ENCODE results near the gene GPR55. TPM values are rescaled to one million over a fixed set of nuclear protein-coding genes. Genes with fewer than 3 reads are reported as not detected.

The GPR55 gene
- total RNA-seq, 1 experiment from 2014 or later = not detected

DNA sequence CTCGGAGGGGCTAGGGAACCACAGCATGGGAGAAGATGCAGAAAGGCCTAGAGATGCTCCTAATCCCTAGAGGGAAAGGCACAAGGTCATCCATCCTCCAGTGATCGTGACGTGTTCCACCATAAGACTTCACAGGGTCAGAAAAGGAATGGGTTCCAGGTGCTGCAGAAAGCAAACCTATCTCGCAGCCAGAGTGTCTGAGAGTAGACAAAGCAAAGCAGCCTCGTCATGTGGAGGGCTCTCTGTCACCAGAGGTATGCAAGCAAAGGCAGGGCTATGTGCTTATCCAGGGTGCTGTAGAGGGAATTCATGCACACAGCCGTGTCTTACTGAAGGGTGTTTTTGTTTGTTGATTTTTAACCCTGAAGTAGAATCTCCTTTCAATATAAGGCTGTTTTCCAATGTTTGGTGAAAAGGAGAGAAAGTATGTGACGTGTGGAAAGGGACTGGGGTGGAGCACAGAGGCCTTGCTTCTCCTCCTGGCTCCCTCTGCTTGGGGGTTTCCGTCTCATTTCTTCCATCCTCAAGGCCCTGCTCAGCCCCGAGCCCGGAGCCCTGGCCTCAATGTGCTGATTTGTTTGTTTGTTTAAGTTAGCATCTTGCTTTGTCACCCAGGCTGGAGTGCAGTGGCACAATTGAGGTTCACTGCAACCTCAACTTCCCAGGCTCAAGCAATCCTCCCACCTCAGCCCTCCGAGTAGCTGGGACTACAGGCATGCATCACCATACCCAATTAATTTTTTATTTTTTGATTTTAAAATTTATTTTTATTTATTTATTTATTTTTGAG is 3.0 kb downstream of the GPR55 start:
- no peak overlapping the region for H3K9ac ChIP-seq (ENCODE audit: low read length)
- H3K4me3 ChIP-seq (replicated peaks in 1 of 2; ENCODE audit: low read depth in 1 of 2, low read length in 2 of 2) = no peak overlapping the region
- H3K36me3 ChIP-seq (ENCODE audit: control insufficient read depth in 1 of 2, insufficient read depth in 2 of 2, low read length in 2 of 2) = no peaks in the 10 kb centered on the region
- BruUV-seq (replicated peaks) = no TSS peak
- no peak overlapping the region for H3K4me2 ChIP-seq (ENCODE audit: low read length)
- no peaks in the 10 kb centered on the region for H3K9me3 ChIP-seq (ENCODE audit: control insufficient read depth in 1 of 2, insufficient read depth in 1 of 2, low read depth in 1 of 2, low read length in 2 of 2)
- H3K27ac ChIP-seq (ENCODE audit: low read depth, low read length) = no peak overlapping the region
- ChIA-PET CTCF (no interaction called here), RAD21 (ENCODE audit: low non-redundant PET in 1 of 2, low total read pairs in 2 of 2, uncharacterized antibody in 2 of 2, unreplicated experiment in 2 of 2) (no interaction called here), POLR2A (no interaction called here)
- no peaks in the 10 kb centered on the region for H3K79me2 ChIP-seq (ENCODE audit: insufficient read depth, low read length)
- ATAC-seq = no peak
- TF ChIP-seq CEBPB (IDR thresholded peaks at IDR 0.05; ENCODE audit: low read depth) = no peak
- TF ChIP-seq RAD21 (IDR thresholded peaks at IDR 0.05; ENCODE audit: low read depth) = no peak
- no peak for TF ChIP-seq POLR2A (IDR thresholded peaks at IDR 0.05; ENCODE audit: borderline replicate concordance, extremely low read depth, insufficient read depth, insufficient read length)
- TF ChIP-seq SIN3A (IDR thresholded peaks at IDR 0.05; ENCODE audit: low read depth) = no peak
- no peak for TF ChIP-seq CBX3 (IDR thresholded peaks at IDR 0.05; ENCODE audit: low read depth)
- TF ChIP-seq EZH2 (IDR thresholded peaks at IDR 0.05) = no peak
- no peak for TF ChIP-seq TCF7L2 (IDR thresholded peaks at IDR 0.05; ENCODE audit: borderline replicate concordance, extremely low read depth, insufficient read depth, insufficient read length)
- TF ChIP-seq POLR2AphosphoS5 (IDR thresholded peaks at IDR 0.05; ENCODE audit: low read depth, low read length) = no peak
- TF ChIP-seq JUND (IDR thresholded peaks at IDR 0.05) = no peak
- TF ChIP-seq ELF1 (IDR thresholded peaks at IDR 0.05; ENCODE audit: borderline replicate concordance, low read depth) = no peak
- no peak for TF ChIP-seq ZNF274 (IDR thresholded peaks at IDR 0.05; ENCODE audit: low read depth, low read length)
- TF ChIP-seq SP1 (IDR thresholded peaks at IDR 0.05; ENCODE audit: low read depth) = no peak
- H3K27me3 ChIP-seq (ENCODE audit: insufficient read depth, low read length) = no peaks in the 10 kb centered on the region
- H2AFZ ChIP-seq (ENCODE audit: low read depth, low read length, poor library complexity, severe bottlenecking) = no peak overlapping the region
- no peaks in the 10 kb centered on the region for H4K20me1 ChIP-seq (ENCODE audit: insufficient read depth)
- intact Hi-C loops (cut with micrococcal nuclease) = no loop called here
- no peak for DNase-seq (ENCODE audit: low read depth, low spot score)
- no peaks in the 10 kb centered on the region; a peak in 1 of 4 replicates for H3K4me1 ChIP-seq (ENCODE audit: control insufficient read depth in 1 of 2, insufficient read depth in 2 of 2, low read length in 2 of 2)
- H3K9me2 ChIP-seq (ENCODE audit: insufficient read depth) = no peaks in the 10 kb centered on the region

DNA sequence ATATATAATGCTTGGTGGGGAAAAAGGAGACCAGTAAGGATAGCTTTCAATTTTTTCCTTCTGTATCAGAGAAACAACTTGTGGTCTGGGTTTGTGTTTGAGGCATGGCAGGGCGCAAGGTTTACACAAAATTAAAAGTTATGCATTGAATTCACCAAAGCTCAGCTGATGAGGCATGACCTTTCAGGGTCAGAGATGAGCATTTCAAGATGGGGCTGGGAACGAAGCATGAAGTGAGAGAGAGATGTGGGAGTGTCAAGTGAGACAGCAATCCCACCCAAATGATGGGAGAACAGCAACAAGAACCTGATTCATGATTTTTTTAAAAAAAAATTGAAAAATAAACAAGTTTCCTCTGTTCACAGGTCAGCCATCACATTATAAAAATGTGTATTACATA is 4.9 kb downstream of the GPR55 start:
- no peaks in the 10 kb centered on the region; a peak in 1 of 4 replicates for H3K4me1 ChIP-seq (ENCODE audit: control insufficient read depth in 1 of 2, insufficient read depth in 2 of 2, low read length in 2 of 2)
- ChIA-PET CTCF (no interaction called here), RAD21 (ENCODE audit: low non-redundant PET in 1 of 2, low total read pairs in 2 of 2, uncharacterized antibody in 2 of 2, unreplicated experiment in 2 of 2) (no interaction called here), POLR2A (no interaction called here)
- no peak overlapping the region for H3K27ac ChIP-seq (ENCODE audit: low read depth, low read length)
- H3K9ac ChIP-seq (ENCODE audit: low read length) = no peak overlapping the region
- no peaks in the 10 kb centered on the region for H3K36me3 ChIP-seq (ENCODE audit: control insufficient read depth in 1 of 2, insufficient read depth in 2 of 2, low read length in 2 of 2)
- DNase-seq (ENCODE audit: low read depth, low spot score) (no peak), ATAC-seq (no peak)
- H3K4me2 ChIP-seq (ENCODE audit: low read length) = no peak overlapping the region
- H4K20me1 ChIP-seq (ENCODE audit: insufficient read depth) = no peaks in the 10 kb centered on the region
- H3K27me3 ChIP-seq (ENCODE audit: insufficient read depth, low read length) = no peaks in the 10 kb centered on the region
- no peak overlapping the region for H3K4me3 ChIP-seq (replicated peaks in 1 of 2; ENCODE audit: low read depth in 1 of 2, low read length in 2 of 2)
- H3K79me2 ChIP-seq (ENCODE audit: insufficient read depth, low read length) = no peaks in the 10 kb centered on the region
- H2AFZ ChIP-seq (ENCODE audit: low read depth, low read length, poor library complexity, severe bottlenecking) = no peak overlapping the region
- H3K9me2 ChIP-seq (ENCODE audit: insufficient read depth) = no peaks in the 10 kb centered on the region
- intact Hi-C loops (cut with micrococcal nuclease) = no loop called here
- no TSS peak for BruUV-seq (replicated peaks)
- no peaks in the 10 kb centered on the region for H3K9me3 ChIP-seq (ENCODE audit: control insufficient read depth in 1 of 2, insufficient read depth in 1 of 2, low read depth in 1 of 2, low read length in 2 of 2)
- no peak for TF ChIP-seq CBX3 (IDR thresholded peaks at IDR 0.05; ENCODE audit: low read depth)
- no peak for TF ChIP-seq ELF1 (IDR thresholded peaks at IDR 0.05; ENCODE audit: borderline replicate concordance, low read depth)
- TF ChIP-seq, protein P1, sequence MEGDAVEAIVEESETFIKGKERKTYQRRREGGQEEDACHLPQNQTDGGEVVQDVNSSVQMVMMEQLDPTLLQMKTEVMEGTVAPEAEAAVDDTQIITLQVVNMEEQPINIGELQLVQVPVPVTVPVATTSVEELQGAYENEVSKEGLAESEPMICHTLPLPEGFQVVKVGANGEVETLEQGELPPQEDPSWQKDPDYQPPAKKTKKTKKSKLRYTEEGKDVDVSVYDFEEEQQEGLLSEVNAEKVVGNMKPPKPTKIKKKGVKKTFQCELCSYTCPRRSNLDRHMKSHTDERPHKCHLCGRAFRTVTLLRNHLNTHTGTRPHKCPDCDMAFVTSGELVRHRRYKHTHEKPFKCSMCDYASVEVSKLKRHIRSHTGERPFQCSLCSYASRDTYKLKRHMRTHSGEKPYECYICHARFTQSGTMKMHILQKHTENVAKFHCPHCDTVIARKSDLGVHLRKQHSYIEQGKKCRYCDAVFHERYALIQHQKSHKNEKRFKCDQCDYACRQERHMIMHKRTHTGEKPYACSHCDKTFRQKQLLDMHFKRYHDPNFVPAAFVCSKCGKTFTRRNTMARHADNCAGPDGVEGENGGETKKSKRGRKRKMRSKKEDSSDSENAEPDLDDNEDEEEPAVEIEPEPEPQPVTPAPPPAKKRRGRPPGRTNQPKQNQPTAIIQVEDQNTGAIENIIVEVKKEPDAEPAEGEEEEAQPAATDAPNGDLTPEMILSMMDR (IDR thresholded peaks at IDR 0.05 in 2 of 3, conservative IDR thresholded peaks at IDR 0.05 in 1 of 3; ENCODE audit: borderline replicate concordance in 1 of 3, insufficient read depth in 1 of 3, low read depth in 2 of 3, low read length in 2 of 3) = no peak
- no peak for TF ChIP-seq ZFX (IDR thresholded peaks at IDR 0.05)
- no peak for TF ChIP-seq RAD21 (IDR thresholded peaks at IDR 0.05; ENCODE audit: low read depth)
- no peak for TF ChIP-seq SRF (IDR thresholded peaks at IDR 0.05; ENCODE audit: low read depth)
- no peak for TF ChIP-seq YY1 (IDR thresholded peaks at IDR 0.05; ENCODE audit: extremely low read depth, insufficient replicate concordance, low read depth, low read length)
- no peak for TF ChIP-seq SIN3A (IDR thresholded peaks at IDR 0.05; ENCODE audit: low read depth)
- no peak for TF ChIP-seq POLR2A (IDR thresholded peaks at IDR 0.05; ENCODE audit: borderline replicate concordance, extremely low read depth, insufficient read depth, insufficient read length)
- TF ChIP-seq FOSL1 (IDR thresholded peaks at IDR 0.05; ENCODE audit: low read depth) = no peak

All from HCT116 (cell line).